DMS114 treated with DMSO at 0.1 percent for 48 hours (cell line): ENCODE results near the gene TASOR2.

ENCODE experiments used
- DNase-seq: peaks from one replicate; lab custom pipeline; 2025; ENCODE audit not compliant: unreplicated experiment; lab: John Stamatoyannopoulos, UW

The TASOR2 gene

GRCh38 chr10:5679606-5680005 lies 5.0 kb upstream of the TASOR2 start:
- DNase-seq: no peak

GRCh38 chr10:5681930-5682329 lies 2.7 kb upstream of the TASOR2 start:
- no peak for DNase-seq

GRCh38 chr10:5683065-5683464 lies 1.6 kb upstream of the TASOR2 start:
- no peak for DNase-seq

- peak; percentile 70 for DNase-seq
These were observed 529 bp downstream of the TASOR2 start for GRCh38 chr10:5684971-5685763.

- peak; percentile 35 for DNase-seq
These were observed 1.2 kb downstream of the TASOR2 start for GRCh38 chr10:5685764-5686240.

GRCh38 chr10:5688587-5688986 lies 3.9 kb downstream of the TASOR2 start:
- no peak for DNase-seq

- DNase-seq: no peak
These were observed 7.1 kb downstream of the TASOR2 start for GRCh38 chr10:5691786-5692185.

GRCh38 chr10:5692461-5693358 lies 8.1 kb downstream of the TASOR2 start:
- DNase-seq: peak; percentile 11

GRCh38 chr10:5694573-5694972 lies 9.9 kb downstream of the TASOR2 start:
- no peak for DNase-seq

GRCh38 chr10:5697342-5697741 lies 12.7 kb downstream of the TASOR2 start:
- no peak for DNase-seq

- no peak for DNase-seq
These were observed 13.4 kb downstream of the TASOR2 start for GRCh38 chr10:5698062-5698461.

- no peak for DNase-seq
These were observed 23.7 kb downstream of the TASOR2 start for GRCh38 chr10:5708356-5708755.

- no peak for DNase-seq
These were observed 25.2 kb downstream of the TASOR2 start for GRCh38 chr10:5709865-5710264.

GRCh38 chr10:5710859-5711258 lies 26.2 kb downstream of the TASOR2 start:
- no peak for DNase-seq

GRCh38 chr10:5711642-5712041 lies 27.0 kb downstream of the TASOR2 start:
- no peak for DNase-seq

- DNase-seq: no peak
These were observed 34.9 kb downstream of the TASOR2 start for GRCh38 chr10:5719546-5719945.

GRCh38 chr10:5720182-5720581 lies 35.5 kb downstream of the TASOR2 start:
- DNase-seq: no peak

- DNase-seq: no peak
These were observed 39.1 kb downstream of the TASOR2 start for GRCh38 chr10:5723692-5724091.

- no peak for DNase-seq
These were observed 46.1 kb downstream of the TASOR2 start for GRCh38 chr10:5730766-5731165.

- DNase-seq: no peak
These were observed 46.9 kb downstream of the TASOR2 start for GRCh38 chr10:5731559-5731958.

GRCh38 chr10:5732141-5732540 lies 47.5 kb downstream of the TASOR2 start:
- no peak for DNase-seq
